ENCODE data around the gene YY1AP1. TPM values are rescaled to one million over a fixed set of nuclear protein-coding genes. Genes with fewer than 3 reads are reported as not detected.
"Not testable (repeated sequence)": the region's sequence is repeated elsewhere in the genome, so short reads cannot be mapped to it uniquely, and the experiment has no call there.

YY1AP1 gene
- total RNA-seq, 2 experiments from 2014 or later: 56.2 to 60.5 TPM

- Mint-ChIP-seq H3K4me3 (no peak overlapping the region), H3K27ac (no peak overlapping the region), H3K36me3 (ENCODE audit: low read depth) (peaks cover 30% of the 10 kb centered on the region), H3K27me3 (no peaks in the 10 kb centered on the region), H3K4me1 (ENCODE audit: low read depth) (peaks cover 7% of the 10 kb centered on the region), H3K9me3 (no peaks in the 10 kb centered on the region)
- POLR2A ChIA-PET: interaction anchor here (0.7 kb wide), 1 partner anchor 324 kb away, joined by 3 read pairs; no protein-coding TSS in a partner anchor
- DNase-seq (no peak), ATAC-seq (no peak)
- CTCF ChIA-PET: no interaction called here
- intact Hi-C loops (cut with micrococcal nuclease): no loop called here
- TF ChIP-seq CTCF (IDR thresholded peaks at IDR 0.05): no peak
Observed at GRCh38 chr1:155709391-155709790, 20.8 kb upstream of the YY1AP1 start.

GRCh38 chr1:155706139-155706538 is 17.6 kb upstream of the YY1AP1 start:
- no peak overlapping the region for H3K4me3 Mint-ChIP-seq
- ATAC-seq: no peak
- peaks cover 14% of the 10 kb centered on the region for H3K4me1 Mint-ChIP-seq (ENCODE audit: low read depth)
- POLR2A ChIA-PET: interaction anchor here (1.1 kb wide), 1 partner anchor 54 kb away, joined by 3 read pairs; no protein-coding TSS in a partner anchor
- no peak for TF ChIP-seq CTCF (IDR thresholded peaks at IDR 0.05)
- peaks cover 20% of the 10 kb centered on the region for H3K36me3 Mint-ChIP-seq (ENCODE audit: low read depth)
- H3K9me3 Mint-ChIP-seq: no peaks in the 10 kb centered on the region
- CTCF ChIA-PET: no interaction called here
- no peak for DNase-seq
- H3K27me3 Mint-ChIP-seq: no peaks in the 10 kb centered on the region
- H3K27ac Mint-ChIP-seq: no peak overlapping the region
- intact Hi-C loops (cut with micrococcal nuclease): no loop called here

GRCh38 chr1:155704414-155704813 is 15.8 kb upstream of the YY1AP1 start:
- peaks cover 15% of the 10 kb centered on the region for H3K4me1 Mint-ChIP-seq (ENCODE audit: low read depth)
- H3K4me3 Mint-ChIP-seq; DNase-seq; H3K27ac Mint-ChIP-seq; H3K27me3 Mint-ChIP-seq; CTCF ChIA-PET; POLR2A ChIA-PET; H3K9me3 Mint-ChIP-seq; ATAC-seq; intact Hi-C loops (cut with micrococcal nuclease): not testable (repeated sequence)
- peaks cover 17% of the 10 kb centered on the region for H3K36me3 Mint-ChIP-seq (ENCODE audit: low read depth)

- no peak for ATAC-seq
Observed at GRCh38 chr1:155703216-155703615, 14.6 kb upstream of the YY1AP1 start.

GRCh38 chr1:155701675-155702074 is 13.1 kb upstream of the YY1AP1 start:
- H3K27me3 Mint-ChIP-seq; intact Hi-C loops (cut with micrococcal nuclease); H3K4me3 Mint-ChIP-seq; POLR2A ChIA-PET; ATAC-seq; H3K27ac Mint-ChIP-seq; DNase-seq; H3K9me3 Mint-ChIP-seq: not testable (repeated sequence)
- peaks cover 21% of the 10 kb centered on the region for H3K4me1 Mint-ChIP-seq (ENCODE audit: low read depth)
- CTCF ChIA-PET: interaction anchor here (0.6 kb wide), 1 partner anchor 311 kb away, joined by 3 read pairs; no protein-coding TSS in a partner anchor
- peaks cover 13% of the 10 kb centered on the region for H3K36me3 Mint-ChIP-seq (ENCODE audit: low read depth)

More at GRCh38 chr1:155703216-155703615, 14.6 kb upstream of the YY1AP1 start:
- Mint-ChIP-seq H3K4me3 (no peak overlapping the region), H3K27me3 (no peaks in the 10 kb centered on the region), H3K9me3 (no peaks in the 10 kb centered on the region), H3K36me3 (ENCODE audit: low read depth) (peaks cover 12% of the 10 kb centered on the region), H3K27ac (no peak overlapping the region), H3K4me1 (ENCODE audit: low read depth) (peaks cover 21% of the 10 kb centered on the region)
- no peak for TF ChIP-seq CTCF (IDR thresholded peaks at IDR 0.05)
- CTCF ChIA-PET: no interaction called here
- intact Hi-C loops (cut with micrococcal nuclease): no loop called here
- POLR2A ChIA-PET: no interaction called here
- DNase-seq: no peak

- H3K9me3 Mint-ChIP-seq; H3K27me3 Mint-ChIP-seq; H3K27ac Mint-ChIP-seq; ATAC-seq; POLR2A ChIA-PET; DNase-seq; H3K4me3 Mint-ChIP-seq; intact Hi-C loops (cut with micrococcal nuclease); CTCF ChIA-PET: not testable (repeated sequence)
- H3K4me1 Mint-ChIP-seq (ENCODE audit: low read depth): peaks cover 38% of the 10 kb centered on the region
- H3K36me3 Mint-ChIP-seq (ENCODE audit: low read depth): peaks cover 20% of the 10 kb centered on the region
Observed at GRCh38 chr1:155699062-155699461, 10.5 kb upstream of the YY1AP1 start.
